IMR-90 (cell line): ENCODE measurements around the gene LIN9.

ENCODE experiments used
- BHLHE40 ChIP-seq: fragments of 150-350 bp; IDR thresholded peaks from 2 replicates; pipeline ENCODE4 v1.6.1; 2016; ENCODE audit warnings: mild to moderate bottlenecking, low read depth, low read length
- CHD1 ChIP-seq: IDR thresholded peaks from 2 replicates; pipeline ENCODE4 v1.6.1; 2012; ENCODE audit warnings: low read depth, low read length, improper control_type of control experiment
- FOS ChIP-seq: fragments of 150-350 bp; IDR thresholded peaks from 2 replicates; pipeline ENCODE4 v1.6.1; 2016; ENCODE audit warnings: low read depth, low read length
- MXI1 ChIP-seq: IDR thresholded peaks from 2 replicates; pipeline ENCODE4 v1.6.1; 2012; ENCODE audit warnings: low read depth, mild to moderate bottlenecking, low read length, moderate library complexity, borderline replicate concordance
- POLR2A ChIP-seq: IDR thresholded peaks from 2 replicates; pipeline ENCODE4 v1.6.1; 2012; ENCODE audit warnings: mild to moderate bottlenecking, low read depth, low read length
- RAD21 ChIP-seq: IDR thresholded peaks from 2 replicates; pipeline ENCODE4 v1.6.1; 2012; ENCODE audit warnings: low read length, improper control_type of control experiment
- RCOR1 ChIP-seq: IDR thresholded peaks from 2 replicates; pipeline ENCODE4 v1.6.1; 2012; ENCODE audit warnings: mild to moderate bottlenecking, low read length, improper control_type of control experiment; ENCODE audit not compliant: insufficient replicate concordance
- SMC3 ChIP-seq: fragments of 150-350 bp; IDR thresholded peaks from 2 replicates; pipeline ENCODE4 v1.6.1; 2016; ENCODE audit warnings: low read depth, mild to moderate bottlenecking, antibody characterized with exemption, low read length, moderate library complexity
- TF ChIP-seq, protein P1 (sequence below): conservative IDR thresholded peaks from 2 replicates; pipeline ENCODE4 v1.5.1; 2012; ENCODE audit warnings: mild to moderate bottlenecking, low read depth, low read length, improper control_type of control experiment
- TF ChIP-seq, protein P2 (sequence below): fragments of 150-350 bp; IDR thresholded peaks from 2 replicates; pipeline ENCODE4 v1.6.1; 2017; ENCODE audit warnings: mild to moderate bottlenecking, antibody characterized with exemption, low read length, low read depth

DNA sequence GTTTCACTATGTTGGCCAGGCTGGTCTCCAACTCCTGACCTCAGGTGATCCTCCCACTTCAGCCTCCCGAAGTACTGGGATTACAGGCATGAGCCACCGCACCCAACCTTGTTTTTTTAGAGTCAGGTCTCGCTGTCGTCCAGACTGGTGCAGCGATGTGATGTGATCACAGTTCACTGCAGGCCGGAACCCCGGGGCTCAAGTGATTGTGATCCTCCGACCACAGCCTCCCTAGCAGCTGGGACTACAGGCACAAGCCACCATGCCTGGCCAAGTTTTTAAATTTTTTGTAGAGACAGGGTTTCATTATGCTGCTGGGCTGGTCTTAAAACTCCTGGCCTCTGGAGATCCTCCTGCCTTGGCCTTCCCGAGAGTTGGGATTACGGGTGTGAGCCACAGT, 46.1 kb upstream of the LIN9 start:
- TF ChIP-seq, protein P1, sequence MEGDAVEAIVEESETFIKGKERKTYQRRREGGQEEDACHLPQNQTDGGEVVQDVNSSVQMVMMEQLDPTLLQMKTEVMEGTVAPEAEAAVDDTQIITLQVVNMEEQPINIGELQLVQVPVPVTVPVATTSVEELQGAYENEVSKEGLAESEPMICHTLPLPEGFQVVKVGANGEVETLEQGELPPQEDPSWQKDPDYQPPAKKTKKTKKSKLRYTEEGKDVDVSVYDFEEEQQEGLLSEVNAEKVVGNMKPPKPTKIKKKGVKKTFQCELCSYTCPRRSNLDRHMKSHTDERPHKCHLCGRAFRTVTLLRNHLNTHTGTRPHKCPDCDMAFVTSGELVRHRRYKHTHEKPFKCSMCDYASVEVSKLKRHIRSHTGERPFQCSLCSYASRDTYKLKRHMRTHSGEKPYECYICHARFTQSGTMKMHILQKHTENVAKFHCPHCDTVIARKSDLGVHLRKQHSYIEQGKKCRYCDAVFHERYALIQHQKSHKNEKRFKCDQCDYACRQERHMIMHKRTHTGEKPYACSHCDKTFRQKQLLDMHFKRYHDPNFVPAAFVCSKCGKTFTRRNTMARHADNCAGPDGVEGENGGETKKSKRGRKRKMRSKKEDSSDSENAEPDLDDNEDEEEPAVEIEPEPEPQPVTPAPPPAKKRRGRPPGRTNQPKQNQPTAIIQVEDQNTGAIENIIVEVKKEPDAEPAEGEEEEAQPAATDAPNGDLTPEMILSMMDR, result no peak
- TF ChIP-seq, protein P2, sequence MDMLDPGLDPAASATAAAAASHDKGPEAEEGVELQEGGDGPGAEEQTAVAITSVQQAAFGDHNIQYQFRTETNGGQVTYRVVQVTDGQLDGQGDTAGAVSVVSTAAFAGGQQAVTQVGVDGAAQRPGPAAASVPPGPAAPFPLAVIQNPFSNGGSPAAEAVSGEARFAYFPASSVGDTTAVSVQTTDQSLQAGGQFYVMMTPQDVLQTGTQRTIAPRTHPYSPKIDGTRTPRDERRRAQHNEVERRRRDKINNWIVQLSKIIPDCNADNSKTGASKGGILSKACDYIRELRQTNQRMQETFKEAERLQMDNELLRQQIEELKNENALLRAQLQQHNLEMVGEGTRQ, result no peak
- no peak for TF ChIP-seq POLR2A
- no peak for TF ChIP-seq FOS
- no peak for TF ChIP-seq SMC3
- TF ChIP-seq BHLHE40, result no peak
- no peak for TF ChIP-seq RAD21
- no peak for TF ChIP-seq CHD1
- no peak for TF ChIP-seq MXI1
- TF ChIP-seq RCOR1, result no peak
